GM19099 (cell line): ENCODE data around the gene PPP1R9A.

Experiments
- POLR2A ChIP-seq: IDR thresholded peaks from 3 replicates; pipeline ENCODE4 v1.6.1; 2011; ENCODE audit warnings: low read depth; ENCODE audit not compliant: insufficient read length; ENCODE audit errors: extremely low read depth

PPP1R9A gene

GRCh38 chr7:95126053-95126709, 218.8 kb downstream of the PPP1R9A start:
- TF ChIP-seq POLR2A: no peak

DNA sequence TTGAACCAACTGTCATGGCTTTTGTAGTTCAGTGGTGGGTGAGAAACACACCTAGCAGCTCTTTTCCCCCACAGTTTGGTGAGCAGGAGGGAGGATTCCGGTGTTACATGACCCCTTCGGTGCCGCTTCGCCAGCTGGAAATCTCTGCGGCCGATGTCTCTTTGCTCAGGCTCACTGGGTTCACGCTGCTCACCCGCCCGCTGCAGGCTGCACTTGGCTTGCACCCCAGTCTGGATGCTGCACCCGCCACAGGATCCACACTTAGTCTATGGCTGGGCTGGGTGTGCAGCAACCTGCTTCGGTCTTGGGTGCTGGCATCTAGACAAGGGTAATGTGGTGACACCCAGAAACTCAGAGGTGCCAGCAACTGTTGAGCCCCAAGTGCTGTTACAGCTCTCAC, 225.1 kb downstream of the PPP1R9A start:
- no peak for TF ChIP-seq POLR2A

DNA sequence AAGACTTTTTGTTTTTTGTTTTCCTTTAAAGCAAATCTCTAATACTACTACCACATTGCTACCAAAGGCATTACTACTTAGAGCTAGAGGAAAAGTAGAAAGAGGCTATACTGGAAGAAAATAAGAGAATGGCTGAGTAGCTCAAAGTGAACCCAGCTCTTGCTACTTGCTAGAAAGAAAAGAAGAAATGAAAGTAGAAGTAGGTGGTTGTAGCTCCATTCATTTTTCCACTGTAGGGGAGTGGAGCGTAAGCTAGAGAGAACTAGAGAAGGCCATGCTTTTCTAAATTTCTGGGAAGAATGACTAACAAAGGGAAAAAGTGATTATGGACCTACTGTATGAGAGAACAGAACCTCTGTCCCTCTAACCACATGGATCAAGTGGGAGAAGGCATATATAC, 232.5 kb downstream of the PPP1R9A start:
- no peak for TF ChIP-seq POLR2A

GRCh38 chr7:95141755-95142154, 234.4 kb downstream of the PPP1R9A start:
- TF ChIP-seq POLR2A: no peak

GRCh38 chr7:95144256-95144655, 236.9 kb downstream of the PPP1R9A start:
- no peak for TF ChIP-seq POLR2A

DNA sequence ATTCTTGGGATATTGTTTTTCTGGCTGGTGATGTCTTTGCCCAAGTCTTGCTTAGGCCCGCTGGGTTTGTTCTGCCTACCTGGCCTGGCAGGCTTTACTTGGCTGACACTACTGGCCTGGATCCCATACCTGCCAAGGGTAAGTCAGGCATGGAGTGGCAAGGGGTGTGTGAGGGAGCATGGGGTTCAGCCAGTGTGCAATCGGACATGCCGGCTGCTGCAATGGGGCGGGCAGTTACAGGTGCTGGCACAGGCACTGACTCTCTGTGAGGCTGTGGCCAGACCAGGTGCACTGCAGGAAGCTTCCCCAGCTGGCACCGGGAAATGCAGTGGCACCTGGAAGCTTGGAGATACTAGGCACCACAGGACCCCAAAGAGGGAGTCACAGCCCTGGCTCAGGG, 248.6 kb downstream of the PPP1R9A start:
- TF ChIP-seq POLR2A: no peak

GRCh38 chr7:95157381-95157780, 250.0 kb downstream of the PPP1R9A start:
- no peak for TF ChIP-seq POLR2A

DNA sequence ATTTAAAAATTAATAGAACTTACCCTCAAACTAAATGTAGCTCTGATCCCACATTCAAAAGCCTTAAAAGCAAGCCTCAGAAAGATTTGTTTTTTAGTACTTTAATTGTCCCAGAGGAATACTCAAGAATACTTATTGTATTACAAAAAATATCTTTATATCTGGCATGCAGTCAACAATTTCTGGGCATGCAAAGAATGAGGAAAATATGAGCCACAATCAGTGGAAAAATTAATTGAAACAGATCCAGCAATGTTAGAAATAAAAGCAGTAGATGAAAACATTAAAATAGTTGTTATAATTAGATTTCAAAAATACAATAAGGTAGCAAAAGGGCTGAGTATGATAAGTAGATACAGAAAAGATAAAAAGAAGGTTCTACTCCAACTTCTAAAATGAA, 262.3 kb downstream of the PPP1R9A start:
- no peak for TF ChIP-seq POLR2A

GRCh38 chr7:95172420-95172819, 265.0 kb downstream of the PPP1R9A start:
- TF ChIP-seq POLR2A: no peak

DNA sequence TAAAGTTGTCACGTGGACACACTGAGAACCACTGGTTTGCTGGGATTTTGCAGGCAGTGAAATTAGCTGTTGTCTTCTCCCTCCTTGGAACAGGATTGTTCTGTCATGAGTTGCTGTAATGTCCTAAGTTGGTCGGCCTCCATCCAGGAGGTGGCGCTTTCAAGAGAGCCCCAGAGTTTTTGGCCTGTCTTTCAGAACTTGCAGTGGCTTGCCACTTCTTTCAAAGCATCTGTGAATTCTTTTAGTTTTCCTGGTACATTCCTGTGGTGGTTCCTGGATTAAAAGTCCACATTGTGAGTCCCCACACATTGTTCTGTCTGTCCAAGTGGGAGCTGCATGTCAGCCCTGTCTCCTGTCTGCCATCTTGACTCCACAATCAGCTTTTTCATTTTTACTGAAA, 283.1 kb downstream of the PPP1R9A start:
- TF ChIP-seq POLR2A: no peak

GRCh38 chr7:95191795-95192194, 284.4 kb downstream of the PPP1R9A start:
- TF ChIP-seq POLR2A: no peak

DNA sequence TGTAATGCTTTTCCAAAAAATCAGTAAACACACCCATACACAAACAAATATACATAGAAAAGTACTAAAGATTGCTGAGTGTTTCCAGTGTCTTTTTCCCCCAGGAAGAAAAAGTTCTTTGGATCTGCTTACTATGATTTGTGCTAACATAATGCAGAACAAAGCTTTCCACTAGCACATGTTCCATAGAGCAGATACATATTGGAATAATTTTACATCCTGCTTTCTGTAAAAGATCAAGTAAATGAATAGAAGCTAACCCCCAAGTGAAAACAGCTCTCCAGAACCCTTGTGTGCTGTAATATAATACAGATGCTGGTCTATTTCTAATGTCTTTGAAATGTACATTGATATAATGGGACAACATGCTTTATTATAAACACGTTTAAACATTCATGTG, 291.5 kb downstream of the PPP1R9A start:
- no peak for TF ChIP-seq POLR2A

GRCh38 chr7:95199779-95200558, 292.6 kb downstream of the PPP1R9A start:
- TF ChIP-seq POLR2A: no peak

DNA sequence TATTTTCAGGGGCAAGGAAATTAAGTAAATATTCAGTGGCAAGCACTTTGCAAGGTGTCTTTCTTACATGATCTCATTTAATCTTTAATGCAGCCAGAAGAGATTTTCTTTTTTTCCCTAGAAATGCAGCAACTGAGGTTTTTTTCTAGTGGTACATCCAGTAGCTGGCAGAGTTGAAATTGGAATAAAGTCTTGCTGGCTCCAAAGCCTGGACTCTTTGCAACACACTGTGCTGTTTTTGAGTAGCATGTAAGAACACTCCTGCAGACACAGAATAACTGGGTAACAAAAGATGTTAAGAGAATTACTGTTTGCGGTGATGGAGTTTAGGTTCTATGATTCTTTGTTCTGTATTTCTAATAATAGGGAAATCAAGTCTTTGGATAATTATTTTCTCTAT, 293.3 kb downstream of the PPP1R9A start:
- no peak for TF ChIP-seq POLR2A

GRCh38 chr7:95201727-95202126, 294.3 kb downstream of the PPP1R9A start:
- no peak for TF ChIP-seq POLR2A

GRCh38 chr7:95204618-95205017, 297.2 kb downstream of the PPP1R9A start:
- no peak for TF ChIP-seq POLR2A

GRCh38 chr7:95205665-95206225, 298.4 kb downstream of the PPP1R9A start:
- TF ChIP-seq POLR2A: no peak

- TF ChIP-seq POLR2A: no peak
Observed at GRCh38 chr7:95209276-95209675, 301.9 kb downstream of the PPP1R9A start.
